Astrocyte of the cerebellum (primary cell): Measurements from ENCODE around the gene PAX7.
"Not testable (repeated sequence)": the region's sequence is repeated elsewhere in the genome, so short reads cannot be mapped to it uniquely, and the experiment has no call there.

Experiments
- DNase-seq: peaks from one replicate; pipeline ENCODE4 v3.0.0-alpha.2; 2011; ENCODE audit warnings: low read depth
- H3K4me3 ChIP-seq: 2 replicates; pipeline ENCODE4 v1.5.1; 2011; ENCODE audit warnings: mild to moderate bottlenecking, low read depth, low read length, moderate library complexity
- in situ Hi-C: cut with HindIII; loops from 2 replicates; pipeline ENCODE4 v1.10.0; 2017; ENCODE audit warnings: low sequenced_read_pairs
- TF ChIP-seq, protein P1 (sequence below): IDR thresholded peaks from 2 replicates; pipeline ENCODE4 v1.5.1; 2012; ENCODE audit warnings: low read length, low read depth, moderate library complexity, mild to moderate bottlenecking; ENCODE audit errors: missing control alignments

Gene PAX7

GRCh38 chr1:18738617-18739016 lies 108.0 kb downstream of the PAX7 start:
- DNase-seq: no peak

DNA sequence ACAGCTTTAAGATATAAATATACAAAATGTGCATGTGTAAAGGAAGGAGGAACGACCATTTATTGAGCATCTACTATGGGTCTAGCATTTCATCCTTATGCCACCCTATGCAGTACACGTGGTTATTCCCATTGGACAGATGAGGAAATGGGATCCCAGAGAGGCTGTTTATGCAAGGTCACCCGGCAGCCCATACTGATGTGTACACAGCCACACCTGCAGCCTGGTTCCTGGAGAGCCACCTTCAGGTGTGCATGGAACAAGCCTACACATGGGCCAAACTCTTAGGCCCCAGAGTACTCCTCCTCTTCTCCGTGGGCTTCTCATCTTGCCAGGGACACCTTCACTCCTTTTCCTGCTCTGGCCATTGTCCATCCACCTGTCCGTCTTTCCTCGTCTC lies 108.8 kb downstream of the PAX7 start:
- TF ChIP-seq, protein P1, sequence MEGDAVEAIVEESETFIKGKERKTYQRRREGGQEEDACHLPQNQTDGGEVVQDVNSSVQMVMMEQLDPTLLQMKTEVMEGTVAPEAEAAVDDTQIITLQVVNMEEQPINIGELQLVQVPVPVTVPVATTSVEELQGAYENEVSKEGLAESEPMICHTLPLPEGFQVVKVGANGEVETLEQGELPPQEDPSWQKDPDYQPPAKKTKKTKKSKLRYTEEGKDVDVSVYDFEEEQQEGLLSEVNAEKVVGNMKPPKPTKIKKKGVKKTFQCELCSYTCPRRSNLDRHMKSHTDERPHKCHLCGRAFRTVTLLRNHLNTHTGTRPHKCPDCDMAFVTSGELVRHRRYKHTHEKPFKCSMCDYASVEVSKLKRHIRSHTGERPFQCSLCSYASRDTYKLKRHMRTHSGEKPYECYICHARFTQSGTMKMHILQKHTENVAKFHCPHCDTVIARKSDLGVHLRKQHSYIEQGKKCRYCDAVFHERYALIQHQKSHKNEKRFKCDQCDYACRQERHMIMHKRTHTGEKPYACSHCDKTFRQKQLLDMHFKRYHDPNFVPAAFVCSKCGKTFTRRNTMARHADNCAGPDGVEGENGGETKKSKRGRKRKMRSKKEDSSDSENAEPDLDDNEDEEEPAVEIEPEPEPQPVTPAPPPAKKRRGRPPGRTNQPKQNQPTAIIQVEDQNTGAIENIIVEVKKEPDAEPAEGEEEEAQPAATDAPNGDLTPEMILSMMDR: no peak
- DNase-seq: no peak
- no peak overlapping the region for H3K4me3 ChIP-seq
- in situ Hi-C loops: no loop called here

More at GRCh38 chr1:18738617-18739016, 108.0 kb downstream of the PAX7 start:
- in situ Hi-C loops: no loop called here
- TF ChIP-seq, protein P1: no peak
- H3K4me3 ChIP-seq: no peak overlapping the region

- in situ Hi-C loops: no loop called here
- no peak overlapping the region for H3K4me3 ChIP-seq
- DNase-seq: no peak
- TF ChIP-seq, protein P1: no peak
Measured at GRCh38 chr1:18739897-18740296, 109.3 kb downstream of the PAX7 start.

GRCh38 chr1:18740617-18741016 lies 110.0 kb downstream of the PAX7 start:
- H3K4me3 ChIP-seq: no peak overlapping the region
- DNase-seq: no peak
- in situ Hi-C loops: no loop called here
- TF ChIP-seq, protein P1: no peak

DNA sequence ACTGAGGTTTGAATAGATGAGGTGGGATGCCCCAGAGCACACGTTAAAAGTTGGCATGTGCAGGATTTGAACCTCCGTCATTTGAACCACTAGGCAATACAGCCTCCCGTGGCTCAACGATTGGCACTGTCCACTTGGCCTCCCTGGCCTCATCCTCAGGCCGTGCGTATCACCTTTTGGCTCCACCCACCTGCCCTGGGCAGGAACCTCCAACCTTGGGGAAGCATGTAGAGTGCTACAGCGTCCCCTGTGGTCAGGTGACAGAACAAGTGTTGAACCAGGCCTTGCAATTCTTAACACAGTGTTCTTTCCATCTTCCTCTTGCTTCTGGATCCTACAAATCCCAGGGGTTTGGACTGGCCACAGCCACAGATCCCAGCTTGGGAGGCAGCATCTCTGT lies 112.6 kb downstream of the PAX7 start:
- in situ Hi-C loops: no loop called here
- no peak for DNase-seq
- TF ChIP-seq, protein P1: no peak
- H3K4me3 ChIP-seq: no peak overlapping the region

- in situ Hi-C loops, DNase-seq, H3K4me3 ChIP-seq: not testable (repeated sequence)
Measured at GRCh38 chr1:18744381-18744780, 113.7 kb downstream of the PAX7 start.

DNA sequence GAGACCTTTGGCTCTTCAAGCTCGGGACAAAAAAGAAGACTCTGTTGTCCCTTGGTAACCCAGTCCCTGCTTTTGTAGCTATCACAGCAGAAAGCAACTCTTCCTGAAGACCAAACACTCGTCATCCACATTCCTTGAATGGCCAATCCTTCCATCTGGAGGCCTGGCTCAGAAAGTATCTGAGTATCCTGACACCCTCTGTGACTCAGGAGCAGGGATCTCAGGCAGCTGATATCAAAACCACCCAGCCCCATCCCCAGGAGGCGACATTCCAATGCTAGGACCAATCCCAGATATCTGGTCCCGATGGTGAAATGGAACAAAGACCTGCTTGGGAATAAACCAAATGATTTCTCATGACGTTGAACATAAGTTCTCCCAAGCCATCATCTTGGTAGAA lies 116.3 kb downstream of the PAX7 start:
- no peak overlapping the region for H3K4me3 ChIP-seq
- TF ChIP-seq, protein P1: no peak
- DNase-seq: no peak
- in situ Hi-C loops: no loop called here
